ENCODE measurements around the gene SERPINB6.
"Not testable (repeated sequence)": the region's sequence is repeated elsewhere in the genome, so short reads cannot be mapped to it uniquely, and the experiment has no call there.

SERPINB6 gene

DNA sequence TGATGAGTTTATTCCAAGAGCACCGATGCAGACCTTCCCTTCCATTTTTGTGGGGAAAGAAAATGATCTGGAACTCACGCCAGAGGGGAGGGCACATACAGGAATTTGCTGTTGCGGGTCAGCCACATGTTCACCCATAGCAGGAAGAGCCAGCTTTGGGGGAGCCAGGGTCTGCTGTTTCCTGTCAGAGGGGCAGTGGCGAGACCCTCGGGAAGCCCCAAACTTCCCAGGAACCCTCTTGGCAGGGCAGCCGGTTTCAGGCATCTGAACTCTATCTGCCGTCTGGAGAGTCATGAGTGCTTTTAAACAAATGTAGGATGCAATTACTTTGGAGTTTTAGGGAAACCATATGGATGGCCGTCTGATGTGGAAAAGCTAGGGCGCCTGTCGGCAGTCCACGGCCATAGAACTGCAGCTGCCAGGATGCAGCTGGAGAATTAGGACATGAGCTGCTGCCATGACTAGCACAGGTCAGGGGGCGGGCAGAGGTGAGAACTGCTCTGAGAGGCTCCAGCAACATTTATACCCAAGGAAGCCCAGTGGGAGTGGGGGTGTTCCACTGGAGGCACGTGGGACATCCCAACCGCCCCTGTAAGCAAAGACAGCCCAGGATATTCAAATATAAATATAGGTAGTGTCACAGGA, 53.4 kb downstream of the SERPINB6 start:
- Histone ChIP-seq H3K27ac (ENCODE audit: low read depth, low read length) (no peak overlapping the region), H3K4me3 (ENCODE audit: low read depth, low read length) (no peak overlapping the region), H3K9ac (ENCODE audit: low read depth, low read length) (no peak overlapping the region), H3K4me1 (ENCODE audit: control insufficient read depth, insufficient read depth, low read length) (peaks cover 43% of the 10 kb centered on the region), H3K9me3 (ENCODE audit: control insufficient read depth, insufficient read depth, low read length) (no peaks in the 10 kb centered on the region), H3K36me3 (ENCODE audit: control insufficient read depth, insufficient read depth, low read length) (no peaks in the 10 kb centered on the region), H3K27me3 (ENCODE audit: control insufficient read depth, insufficient read depth, low read length) (no peaks in the 10 kb centered on the region)

- H3K27me3 ChIP-seq (ENCODE audit: control insufficient read depth, insufficient read depth, low read length): no peaks in the 10 kb centered on the region
- no peaks in the 10 kb centered on the region for H3K36me3 ChIP-seq (ENCODE audit: control insufficient read depth, insufficient read depth, low read length)
- H3K4me3 ChIP-seq (ENCODE audit: low read depth, low read length): no peak overlapping the region
- peaks cover 37% of the 10 kb centered on the region for H3K4me1 ChIP-seq (ENCODE audit: control insufficient read depth, insufficient read depth, low read length)
- H3K27ac ChIP-seq (ENCODE audit: low read depth, low read length): peak overlapping the region; percentile 74
- peak overlapping the region; percentile 27; the same call in 1 of the 2 replicates for H3K9ac ChIP-seq (ENCODE audit: low read depth, low read length)
- no peaks in the 10 kb centered on the region for H3K9me3 ChIP-seq (ENCODE audit: control insufficient read depth, insufficient read depth, low read length)
These were observed 54.3 kb downstream of the SERPINB6 start for GRCh38 chr6:2917065-2917464.

DNA sequence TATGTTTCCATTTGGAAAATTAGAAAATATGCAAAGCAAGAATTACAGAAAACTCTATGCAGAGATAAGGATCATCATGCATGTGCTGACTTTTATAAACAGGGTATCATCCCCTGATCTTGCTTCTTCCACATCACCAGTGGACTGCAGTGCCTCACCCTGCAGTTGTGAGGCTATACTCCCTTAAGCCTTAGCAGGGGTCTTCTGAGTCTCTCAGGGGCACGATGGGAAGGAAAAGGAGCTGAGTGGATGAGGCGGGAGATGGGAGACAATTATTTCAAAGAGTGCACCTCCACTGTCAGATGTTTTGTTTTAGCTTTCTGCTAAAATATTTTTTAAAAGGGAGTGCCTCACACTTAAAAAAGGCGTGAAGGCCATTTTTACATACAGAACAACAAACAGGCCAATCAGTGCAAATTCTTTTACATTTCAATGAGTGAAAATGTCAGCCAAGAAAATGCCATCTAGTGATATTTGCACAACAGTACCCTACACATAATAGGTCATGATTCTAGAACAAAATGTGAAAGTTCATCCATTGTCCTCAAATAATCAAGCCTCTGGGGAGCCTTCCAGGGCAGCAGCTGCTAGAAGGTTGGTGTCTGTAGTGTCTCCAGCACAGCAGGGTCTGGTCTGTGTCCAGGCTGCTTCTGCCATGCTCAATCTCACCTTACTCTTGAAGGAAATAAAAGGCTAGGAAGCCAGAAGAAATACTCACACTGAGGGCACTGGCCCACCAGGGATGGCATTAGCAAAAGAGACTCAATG, 55.0 kb downstream of the SERPINB6 start:
- H3K27ac ChIP-seq (ENCODE audit: low read depth, low read length): peak overlapping the region; percentile 74
- H3K4me1 ChIP-seq (ENCODE audit: control insufficient read depth, insufficient read depth, low read length): peaks cover 30% of the 10 kb centered on the region
- H3K9ac ChIP-seq (ENCODE audit: low read depth, low read length): peak overlapping the region; percentile 27; the same call in 1 of the 2 replicates
- no peak overlapping the region for H3K4me3 ChIP-seq (ENCODE audit: low read depth, low read length)
- no peaks in the 10 kb centered on the region for H3K27me3 ChIP-seq (ENCODE audit: control insufficient read depth, insufficient read depth, low read length)
- no peaks in the 10 kb centered on the region for H3K36me3 ChIP-seq (ENCODE audit: control insufficient read depth, insufficient read depth, low read length)
- H3K9me3 ChIP-seq (ENCODE audit: control insufficient read depth, insufficient read depth, low read length): no peaks in the 10 kb centered on the region

DNA sequence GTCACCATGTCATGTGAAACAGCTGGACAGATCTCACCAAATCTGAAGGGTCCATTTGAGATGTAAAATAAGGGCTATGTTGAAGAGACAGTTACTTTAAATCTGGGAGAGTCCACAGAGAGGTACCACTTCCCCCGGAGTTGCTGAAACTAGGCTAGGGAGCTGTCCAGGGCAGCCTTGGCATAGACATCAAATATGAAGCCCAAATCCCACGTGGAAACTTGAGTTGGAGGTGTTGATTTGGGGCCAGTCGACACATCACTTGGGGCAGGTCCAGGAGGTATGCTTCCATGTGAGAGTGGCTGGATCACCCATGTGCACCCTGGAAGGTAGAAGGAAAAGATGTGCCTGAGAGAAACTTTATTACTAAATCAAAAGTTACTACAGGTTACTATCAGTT, 56.2 kb downstream of the SERPINB6 start:
- H3K36me3 ChIP-seq (ENCODE audit: control insufficient read depth, insufficient read depth, low read length): no peaks in the 10 kb centered on the region
- peaks cover 29% of the 10 kb centered on the region for H3K4me1 ChIP-seq (ENCODE audit: control insufficient read depth, insufficient read depth, low read length)
- H3K27ac ChIP-seq (ENCODE audit: low read depth, low read length): no peak overlapping the region
- H3K4me3 ChIP-seq (ENCODE audit: low read depth, low read length): no peak overlapping the region
- no peak overlapping the region for H3K9ac ChIP-seq (ENCODE audit: low read depth, low read length)
- no peaks in the 10 kb centered on the region for H3K9me3 ChIP-seq (ENCODE audit: control insufficient read depth, insufficient read depth, low read length)
- H3K27me3 ChIP-seq (ENCODE audit: control insufficient read depth, insufficient read depth, low read length): no peaks in the 10 kb centered on the region

- Histone ChIP-seq H3K27ac (ENCODE audit: low read depth, low read length) (peak overlapping the region; percentile 28), H3K4me1 (ENCODE audit: control insufficient read depth, insufficient read depth, low read length) (peaks cover 35% of the 10 kb centered on the region), H3K9me3 (ENCODE audit: control insufficient read depth, insufficient read depth, low read length) (no peaks in the 10 kb centered on the region), H3K36me3 (ENCODE audit: control insufficient read depth, insufficient read depth, low read length) (no peaks in the 10 kb centered on the region), H3K9ac (ENCODE audit: low read depth, low read length) (no peak overlapping the region), H3K4me3 (ENCODE audit: low read depth, low read length) (no peak overlapping the region), H3K27me3 (ENCODE audit: control insufficient read depth, insufficient read depth, low read length) (no peaks in the 10 kb centered on the region)
These were observed 57.1 kb downstream of the SERPINB6 start for GRCh38 chr6:2914318-2914660.

GRCh38 chr6:2913621-2914317, 57.6 kb downstream of the SERPINB6 start:
- no peaks in the 10 kb centered on the region for H3K27me3 ChIP-seq (ENCODE audit: control insufficient read depth, insufficient read depth, low read length)
- H3K9me3 ChIP-seq (ENCODE audit: control insufficient read depth, insufficient read depth, low read length): no peaks in the 10 kb centered on the region
- peaks cover 40% of the 10 kb centered on the region for H3K4me1 ChIP-seq (ENCODE audit: control insufficient read depth, insufficient read depth, low read length)
- no peak overlapping the region for H3K4me3 ChIP-seq (ENCODE audit: low read depth, low read length)
- no peak overlapping the region for H3K9ac ChIP-seq (ENCODE audit: low read depth, low read length)
- peak overlapping the region; percentile 44 for H3K27ac ChIP-seq (ENCODE audit: low read depth, low read length)
- no peaks in the 10 kb centered on the region for H3K36me3 ChIP-seq (ENCODE audit: control insufficient read depth, insufficient read depth, low read length)

DNA sequence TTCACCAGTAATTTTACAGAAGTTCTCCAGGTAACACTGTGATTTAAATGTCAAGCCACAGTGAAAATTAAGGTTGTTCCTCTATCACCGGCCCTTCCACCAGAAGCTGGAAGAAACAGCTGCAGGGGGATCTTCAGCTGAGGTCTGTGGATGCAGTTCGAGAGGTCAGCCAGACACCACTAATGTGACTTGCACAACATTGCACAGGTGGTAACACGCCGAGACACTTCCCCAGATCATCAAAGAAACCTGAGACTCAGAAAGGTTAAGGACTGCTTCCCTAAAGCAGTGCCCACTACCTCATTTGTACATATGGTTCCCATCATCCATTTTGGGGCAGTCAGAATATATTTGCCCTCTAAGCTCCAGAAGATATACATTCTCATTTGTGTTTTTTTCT, 60.2 kb downstream of the SERPINB6 start:
- Histone ChIP-seq H3K36me3 (ENCODE audit: control insufficient read depth, insufficient read depth, low read length) (no peaks in the 10 kb centered on the region), H3K9ac (ENCODE audit: low read depth, low read length) (no peak overlapping the region), H3K9me3 (ENCODE audit: control insufficient read depth, insufficient read depth, low read length) (no peaks in the 10 kb centered on the region), H3K4me3 (ENCODE audit: low read depth, low read length) (no peak overlapping the region), H3K27me3 (ENCODE audit: control insufficient read depth, insufficient read depth, low read length) (no peaks in the 10 kb centered on the region), H3K4me1 (ENCODE audit: control insufficient read depth, insufficient read depth, low read length) (peaks cover 32% of the 10 kb centered on the region), H3K27ac (ENCODE audit: low read depth, low read length) (no peak overlapping the region)

DNA sequence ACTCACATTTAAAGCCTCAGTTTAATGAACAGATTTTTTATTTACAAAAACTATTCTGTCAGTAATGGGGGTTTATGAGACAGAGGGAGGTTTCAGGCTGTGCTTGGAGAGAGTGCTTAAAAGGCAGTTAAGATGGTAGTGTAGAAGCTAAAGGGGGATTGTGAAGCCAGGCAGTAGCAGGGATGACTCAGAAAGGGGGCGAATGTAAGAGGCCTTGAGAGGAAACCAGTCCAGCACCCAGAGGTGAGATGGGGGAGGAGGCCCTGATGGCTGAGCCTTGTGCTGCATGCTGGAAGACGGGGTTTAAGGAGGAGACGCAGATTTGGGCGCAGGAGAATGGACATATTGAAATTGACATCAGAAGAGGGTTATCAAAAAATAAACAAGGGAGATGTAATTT, 61.6 kb downstream of the SERPINB6 start:
- Histone ChIP-seq H3K4me1 (ENCODE audit: control insufficient read depth, insufficient read depth, low read length) (peaks cover 30% of the 10 kb centered on the region), H3K27ac (ENCODE audit: low read depth, low read length) (peak overlapping the region; percentile 85), H3K4me3 (ENCODE audit: low read depth, low read length) (no peak overlapping the region), H3K9ac (ENCODE audit: low read depth, low read length) (no peak overlapping the region), H3K36me3 (ENCODE audit: control insufficient read depth, insufficient read depth, low read length) (no peaks in the 10 kb centered on the region), H3K9me3 (ENCODE audit: control insufficient read depth, insufficient read depth, low read length) (no peaks in the 10 kb centered on the region), H3K27me3 (ENCODE audit: control insufficient read depth, insufficient read depth, low read length) (no peaks in the 10 kb centered on the region)

DNA sequence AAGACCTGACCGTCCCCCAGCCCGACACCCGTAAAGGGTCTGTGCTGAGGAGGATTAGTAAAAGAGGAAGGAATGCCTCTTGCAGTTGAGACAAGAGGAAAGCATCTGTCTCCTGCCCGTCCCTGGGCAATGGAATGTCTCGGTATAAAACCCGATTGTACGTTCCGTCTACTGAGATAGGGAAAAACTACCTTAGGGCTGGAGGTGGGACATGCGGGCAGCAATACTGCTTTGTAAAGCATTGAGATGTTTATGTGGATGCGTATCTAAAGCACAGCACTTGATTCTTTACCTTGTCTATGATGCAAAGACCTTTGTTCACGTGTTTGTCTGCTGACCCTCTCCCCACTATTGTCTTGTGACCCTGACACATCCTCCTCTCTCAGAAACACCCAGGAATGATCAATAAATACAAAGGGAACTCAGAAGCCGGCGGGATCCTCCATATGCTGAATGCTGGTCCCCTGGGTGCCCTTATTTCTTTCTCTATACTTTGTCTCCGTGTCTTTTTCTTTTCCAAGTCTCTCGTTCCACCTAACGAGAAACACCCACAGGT, 62.2 kb downstream of the SERPINB6 start:
- H3K9me3 ChIP-seq (ENCODE audit: control insufficient read depth, insufficient read depth, low read length); H3K36me3 ChIP-seq (ENCODE audit: control insufficient read depth, insufficient read depth, low read length); H3K9ac ChIP-seq (ENCODE audit: low read depth, low read length); H3K4me3 ChIP-seq (ENCODE audit: low read depth, low read length); H3K27me3 ChIP-seq (ENCODE audit: control insufficient read depth, insufficient read depth, low read length): not testable (repeated sequence)
- Histone ChIP-seq H3K27ac (ENCODE audit: low read depth, low read length) (peak overlapping the region; percentile 85), H3K4me1 (ENCODE audit: control insufficient read depth, insufficient read depth, low read length) (peaks cover 26% of the 10 kb centered on the region)

GRCh38 chr6:2908516-2908915, 62.9 kb downstream of the SERPINB6 start:
- H3K9me3 ChIP-seq (ENCODE audit: control insufficient read depth, insufficient read depth, low read length); H3K27me3 ChIP-seq (ENCODE audit: control insufficient read depth, insufficient read depth, low read length); H3K36me3 ChIP-seq (ENCODE audit: control insufficient read depth, insufficient read depth, low read length); H3K4me3 ChIP-seq (ENCODE audit: low read depth, low read length): not testable (repeated sequence)
- peak overlapping the region; percentile 85 for H3K27ac ChIP-seq (ENCODE audit: low read depth, low read length)
- peaks cover 24% of the 10 kb centered on the region for H3K4me1 ChIP-seq (ENCODE audit: control insufficient read depth, insufficient read depth, low read length)
- H3K9ac ChIP-seq (ENCODE audit: low read depth, low read length): 0 out of 2 replicates have a peak overlapping the region, but pooled peaks have one; percentile 33
